ENCODE measurements around the gene AP3B1. TPM values are rescaled to one million over a fixed set of nuclear protein-coding genes. Genes with fewer than 3 reads are reported as not detected.
"Not testable (repeated sequence)": the region's sequence is repeated elsewhere in the genome, so short reads cannot be mapped to it uniquely, and the experiment has no call there.

The AP3B1 gene
- total RNA-seq, 3 donors from 2014 or later = 38.5 to 55.6 (median 52.1) TPM

DNA sequence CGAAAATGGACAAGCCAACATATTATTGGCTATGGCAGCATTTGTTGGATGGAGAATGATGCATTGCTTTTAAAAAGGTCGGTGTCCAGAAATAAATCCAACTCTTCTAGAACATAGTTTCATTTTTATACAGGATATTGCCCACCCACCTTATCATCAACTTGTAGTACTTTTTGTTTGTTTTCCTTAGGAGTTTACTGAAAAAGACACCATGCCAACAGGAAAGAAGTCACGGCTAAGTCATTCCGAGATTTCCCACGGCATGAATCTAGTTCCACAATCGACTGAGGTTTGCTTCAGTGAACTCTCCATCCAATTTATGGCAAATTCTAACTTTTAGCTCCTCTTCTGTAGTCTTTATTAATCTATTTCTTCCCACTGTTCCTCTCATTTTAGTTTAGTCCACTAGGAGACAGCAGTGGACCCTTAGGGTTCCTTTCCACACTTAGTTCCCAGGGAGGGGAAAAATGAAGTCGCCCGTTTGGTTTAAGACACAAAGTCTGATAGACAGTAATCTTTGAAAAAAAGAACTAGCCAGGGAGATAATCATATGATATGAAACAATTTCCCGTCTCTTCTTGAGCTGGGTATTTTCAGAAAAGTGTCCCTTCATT is 237.5 kb downstream of the AP3B1 start:
- Histone ChIP-seq H3K4me3 (no peak overlapping the region), H3K36me3 (ENCODE audit: low read depth) (no peaks in the 10 kb centered on the region), H3K9me3 (no peaks in the 10 kb centered on the region), H3K4me1 (ENCODE audit: low read depth) (no peaks in the 10 kb centered on the region)
- intact Hi-C loops (cut with DNase I, micrococcal nuclease) = no loop called here
- TF ChIP-seq, protein P1, sequence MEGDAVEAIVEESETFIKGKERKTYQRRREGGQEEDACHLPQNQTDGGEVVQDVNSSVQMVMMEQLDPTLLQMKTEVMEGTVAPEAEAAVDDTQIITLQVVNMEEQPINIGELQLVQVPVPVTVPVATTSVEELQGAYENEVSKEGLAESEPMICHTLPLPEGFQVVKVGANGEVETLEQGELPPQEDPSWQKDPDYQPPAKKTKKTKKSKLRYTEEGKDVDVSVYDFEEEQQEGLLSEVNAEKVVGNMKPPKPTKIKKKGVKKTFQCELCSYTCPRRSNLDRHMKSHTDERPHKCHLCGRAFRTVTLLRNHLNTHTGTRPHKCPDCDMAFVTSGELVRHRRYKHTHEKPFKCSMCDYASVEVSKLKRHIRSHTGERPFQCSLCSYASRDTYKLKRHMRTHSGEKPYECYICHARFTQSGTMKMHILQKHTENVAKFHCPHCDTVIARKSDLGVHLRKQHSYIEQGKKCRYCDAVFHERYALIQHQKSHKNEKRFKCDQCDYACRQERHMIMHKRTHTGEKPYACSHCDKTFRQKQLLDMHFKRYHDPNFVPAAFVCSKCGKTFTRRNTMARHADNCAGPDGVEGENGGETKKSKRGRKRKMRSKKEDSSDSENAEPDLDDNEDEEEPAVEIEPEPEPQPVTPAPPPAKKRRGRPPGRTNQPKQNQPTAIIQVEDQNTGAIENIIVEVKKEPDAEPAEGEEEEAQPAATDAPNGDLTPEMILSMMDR (IDR thresholded peaks at IDR 0.05) = no peak
- DNase-seq (no peak), ATAC-seq (no peak)

DNA sequence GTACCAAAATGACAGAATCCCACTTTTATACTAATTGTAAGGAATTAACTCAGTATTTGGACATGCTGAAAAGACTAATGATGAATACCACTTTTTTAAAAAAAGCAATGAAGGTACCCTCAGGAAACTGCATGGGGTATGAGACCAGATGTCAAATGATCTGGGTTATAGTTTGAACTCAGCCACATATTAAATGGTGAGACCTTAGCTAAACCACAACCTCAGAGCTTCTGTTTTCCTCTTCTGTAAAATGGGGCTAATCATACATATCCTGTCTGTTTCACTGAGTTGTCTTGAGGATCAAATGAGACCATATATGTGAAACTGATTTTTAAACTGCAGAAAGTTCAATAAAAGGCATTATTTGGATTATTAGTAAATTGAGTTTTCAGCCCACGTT is 238.4 kb downstream of the AP3B1 start:
- TF ChIP-seq, protein P1 (IDR thresholded peaks at IDR 0.05) = no peak
- no peaks in the 10 kb centered on the region for H3K9me3 ChIP-seq
- ATAC-seq (no peak), DNase-seq (no peak)
- H3K36me3 ChIP-seq (ENCODE audit: low read depth) = no peaks in the 10 kb centered on the region
- intact Hi-C loops (cut with DNase I, micrococcal nuclease) = no loop called here
- no peaks in the 10 kb centered on the region for H3K4me1 ChIP-seq (ENCODE audit: low read depth)
- no peak overlapping the region for H3K4me3 ChIP-seq

DNA sequence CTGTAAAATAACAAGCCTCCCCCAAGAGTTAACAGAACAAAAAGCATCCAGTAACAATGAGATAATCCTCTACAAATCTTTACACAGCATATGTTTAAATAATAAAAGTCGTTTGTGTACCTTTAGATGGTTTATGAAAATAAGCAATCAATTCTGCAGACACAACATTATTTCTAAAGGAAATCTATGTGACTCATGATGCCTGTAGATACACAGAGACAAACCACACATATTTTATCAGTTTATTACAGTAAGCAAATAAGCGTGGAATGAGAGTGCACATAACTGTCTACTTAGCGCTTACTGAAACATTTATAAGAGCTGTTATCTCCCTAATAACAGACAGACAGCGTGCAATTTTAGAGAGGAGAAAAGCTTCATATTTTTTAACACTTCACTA is 243.6 kb downstream of the AP3B1 start:
- Histone ChIP-seq H3K9me3 (no peaks in the 10 kb centered on the region), H3K4me1 (ENCODE audit: low read depth) (no peaks in the 10 kb centered on the region), H3K4me3 (no peak overlapping the region), H3K36me3 (ENCODE audit: low read depth) (no peaks in the 10 kb centered on the region)
- ATAC-seq (no peak), DNase-seq (no peak)
- intact Hi-C loops (cut with DNase I, micrococcal nuclease) = no loop called here
- TF ChIP-seq, protein P1 (IDR thresholded peaks at IDR 0.05) = no peak

DNA sequence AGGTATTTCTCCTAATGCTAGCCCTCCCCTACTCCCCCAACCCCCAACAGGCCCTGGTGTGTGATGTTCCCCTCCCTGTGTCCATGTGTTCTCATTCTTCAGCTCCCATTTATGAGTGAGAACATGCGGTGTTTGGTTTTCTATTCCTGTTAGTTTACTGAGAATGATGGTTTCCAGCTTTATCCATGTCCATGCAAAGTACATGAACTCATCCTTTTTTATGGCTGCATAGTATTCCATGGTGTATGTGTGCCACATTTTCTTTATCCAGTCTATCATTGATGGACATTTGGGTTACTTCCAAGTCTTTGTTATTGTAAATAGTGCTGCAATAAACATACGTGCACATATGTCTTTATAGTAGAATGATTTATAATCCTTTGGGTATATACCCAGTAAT is 247.7 kb downstream of the AP3B1 start:
- H3K4me1 ChIP-seq (ENCODE audit: low read depth); H3K36me3 ChIP-seq (ENCODE audit: low read depth); ATAC-seq; H3K4me3 ChIP-seq; H3K9me3 ChIP-seq; intact Hi-C loops (cut with DNase I, micrococcal nuclease); DNase-seq: not testable (repeated sequence)

DNA sequence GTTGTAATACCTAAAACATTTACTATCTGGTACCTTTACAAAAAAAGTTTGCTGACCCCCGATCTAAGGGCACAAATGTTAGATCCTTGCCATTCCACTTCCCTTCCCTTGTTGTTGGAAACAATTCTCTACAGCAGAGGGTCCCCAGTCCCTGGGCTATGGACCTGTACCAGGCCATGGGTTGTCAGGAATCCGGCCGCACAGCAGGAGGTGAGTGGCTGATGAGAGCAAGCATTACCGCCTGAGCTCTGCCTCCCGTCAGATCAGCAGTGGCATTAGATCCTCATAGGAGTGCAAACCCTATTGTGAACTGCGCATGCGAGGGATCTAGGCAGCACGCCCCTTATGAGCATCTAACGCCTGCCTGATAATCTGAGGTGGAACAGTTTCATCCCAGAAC is 248.5 kb downstream of the AP3B1 start:
- Histone ChIP-seq H3K36me3 (ENCODE audit: low read depth) (no peaks in the 10 kb centered on the region), H3K4me3 (no peak overlapping the region), H3K9me3 (no peaks in the 10 kb centered on the region), H3K4me1 (ENCODE audit: low read depth) (no peaks in the 10 kb centered on the region)
- intact Hi-C loops (cut with DNase I, micrococcal nuclease) = no loop called here
- no peak for ATAC-seq
- TF ChIP-seq, protein P1 (IDR thresholded peaks at IDR 0.05) = no peak
- DNase-seq = no peak

DNA sequence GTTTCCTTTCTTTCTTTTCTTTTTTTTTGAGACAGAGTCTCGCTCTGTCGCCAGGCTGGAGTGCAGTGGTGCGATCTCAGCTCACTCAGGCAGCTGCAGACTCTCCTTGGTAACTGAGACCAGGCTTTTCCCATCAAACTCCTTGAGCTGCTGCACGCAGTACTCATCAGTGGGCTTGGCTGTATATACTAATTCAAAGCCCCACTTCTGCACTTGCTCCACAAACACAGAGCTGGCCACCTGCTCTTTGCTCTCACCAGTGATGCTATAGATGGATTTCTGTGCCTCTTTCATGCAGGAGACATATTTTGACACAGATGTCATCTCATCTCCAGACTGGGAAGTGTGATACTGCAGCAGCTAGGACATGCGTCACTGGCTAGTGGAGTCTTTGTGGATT is 252.7 kb downstream of the AP3B1 start:
- no peaks in the 10 kb centered on the region for H3K9me3 ChIP-seq
- TF ChIP-seq, protein P1 (IDR thresholded peaks at IDR 0.05) = no peak
- DNase-seq (no peak), ATAC-seq (no peak)
- H3K36me3 ChIP-seq (ENCODE audit: low read depth) = no peaks in the 10 kb centered on the region
- H3K4me3 ChIP-seq = no peak overlapping the region
- H3K4me1 ChIP-seq (ENCODE audit: low read depth) = no peaks in the 10 kb centered on the region
- intact Hi-C loops (cut with DNase I, micrococcal nuclease) = no loop called here
